A549 (cell line): Measurements from ENCODE around the gene FLACC1.

ENCODE experiments used
- POLR2A ChIP-seq: IDR thresholded peaks from 2 replicates; pipeline ENCODE4 v1.6.1; 2012; ENCODE audit warnings: mild to moderate bottlenecking, low read length
- ZFP36 ChIP-seq: fragments of 450-650 bp; IDR thresholded peaks from 2 replicates; pipeline ENCODE4 v1.6.1; 2014; ENCODE audit warnings: borderline replicate concordance; ENCODE audit not compliant: partially characterized antibody

DNA sequence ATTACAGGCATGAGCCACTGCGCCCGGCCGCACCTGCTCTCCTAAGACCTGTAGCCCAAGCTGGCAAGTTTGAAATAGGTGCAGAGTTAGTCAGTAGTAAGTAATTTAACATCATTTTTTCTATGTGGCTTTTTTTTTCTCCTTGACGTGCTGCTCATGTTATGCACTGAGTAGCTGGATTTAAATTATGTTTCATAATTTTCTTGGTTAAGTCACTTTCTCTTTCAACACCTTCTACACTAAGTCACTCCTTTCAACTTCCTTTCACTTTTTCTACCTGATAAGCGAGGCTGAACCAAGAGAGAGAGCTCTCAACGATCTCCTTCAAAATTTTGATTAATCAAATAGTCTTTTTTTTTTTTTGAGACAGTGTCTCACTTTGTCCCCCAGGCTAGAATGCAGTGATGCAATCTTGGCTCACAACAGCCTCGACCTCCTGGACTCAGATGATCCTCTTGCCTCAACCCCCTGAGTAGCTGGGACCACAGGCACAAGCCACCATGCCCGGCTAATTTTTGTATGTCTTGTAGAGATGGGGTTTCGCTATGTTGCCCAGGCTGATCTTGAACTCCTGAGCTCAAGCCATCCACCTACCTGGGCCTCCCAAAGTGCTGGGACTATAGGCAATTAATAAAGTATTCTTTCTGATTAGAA is 83.7 kb downstream of the FLACC1 start:
- TF ChIP-seq ZFP36 (no peak), POLR2A (no peak)
